Suprapubic skin (tissue), 4 donors: Measurements from ENCODE around the gene CBY1. TPM values are rescaled to one million over a fixed set of nuclear protein-coding genes. Genes with fewer than 3 reads are reported as not detected.

ENCODE experiments used
- DNase-seq, 2 donors: peaks; one replicate each; pipeline ENCODE4 v3.0.0-alpha.2; 2019; ENCODE audit warnings: low spot score in 2 of 2
- H3K27ac ChIP-seq: fragments of 200-600 bp; sonication (generic); one replicate; pipeline ENCODE4 v1.5.1; 2019
- H3K27me3 ChIP-seq: fragments of 200-600 bp; sonication (generic); one replicate; pipeline ENCODE4 v1.5.1; 2019
- H3K36me3 ChIP-seq: fragments of 200-600 bp; sonication (generic); one replicate; pipeline ENCODE4 v1.5.1; 2019
- H3K4me1 ChIP-seq: fragments of 200-600 bp; sonication (generic); one replicate; pipeline ENCODE4 v1.5.1; 2019
- H3K4me3 ChIP-seq: fragments of 200-600 bp; sonication (generic); one replicate; pipeline ENCODE4 v1.5.1; 2019; ENCODE audit warnings: mild to moderate bottlenecking
- H3K9me3 ChIP-seq: fragments of 200-600 bp; sonication (generic); one replicate; pipeline ENCODE4 v1.5.1; 2019
- EP300 ChIP-seq: sonication (generic); formaldehyde crosslinking; IDR thresholded peaks from one replicate; pipeline ENCODE4 v1.6.1; 2017; ENCODE audit warnings: antibody characterized with exemption
- POLR2A ChIP-seq, 2 donors: fragments of 450-650 bp; IDR thresholded peaks; one replicate each; pipeline ENCODE4 v1.6.1; 2017; ENCODE audit warnings: antibody characterized with exemption in 2 of 2, mild to moderate bottlenecking in 2 of 2, moderate library complexity in 2 of 2
- POLR2AphosphoS5 ChIP-seq, 3 donors: sonication (generic); formaldehyde crosslinking; IDR thresholded peaks; one replicate each; pipeline ENCODE4 v1.6.1; 2017; ENCODE audit warnings: antibody characterized with exemption in 3 of 3
- WGBS: methylation state at CpG from one replicate; pipeline ENCODE4 v1.1.5; 2018; 5-methylcytosine and 5-hydroxymethylcytosine counted together
- total RNA-seq, 4 donors: library from RNA; depleted of rRNA; stranded (reverse); fragments of >200 nt; gene quantifications; one replicate each; pipeline ENCODE4 v1.1.0, GENCODE V29; 2016
- TF ChIP-seq, protein P1 (sequence below), 2 donors: fragments of 200-600 bp in 1 of 2; fragments of 450-650 bp in 1 of 2; sonication (generic) in 1 of 2; IDR thresholded peaks; one replicate each; pipeline ENCODE4 v1.5.1; 2016 to 2019; ENCODE audit warnings: antibody characterized with exemption in 2 of 2, mild to moderate bottlenecking in 1 of 2, moderate library complexity in 1 of 2

CBY1 gene
- total RNA-seq, 4 donors from 2014 or later, result 9.9 to 25.7 (median 15.4) TPM

DNA sequence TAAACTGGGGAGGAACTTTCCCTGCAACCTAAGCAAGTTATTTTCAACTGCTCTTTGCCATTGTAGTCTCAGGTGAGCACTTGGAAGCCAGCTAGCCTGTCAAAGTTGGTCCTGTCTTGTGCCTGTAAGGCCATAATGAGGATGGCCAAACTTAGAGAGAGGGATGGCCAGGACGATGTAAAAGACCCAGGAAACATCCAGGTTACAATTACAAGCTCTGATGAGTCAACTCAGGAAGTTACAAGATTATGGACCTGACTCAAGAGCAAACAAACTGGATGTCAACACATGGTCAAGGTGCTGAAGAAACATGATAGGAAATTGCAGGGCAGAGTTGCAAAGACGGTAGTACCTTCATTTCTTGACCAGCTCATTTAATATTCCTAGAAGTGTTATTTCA lies 50.9 kb downstream of the CBY1 start:
- Histone ChIP-seq H3K4me1 (peaks cover 38% of the 10 kb centered on the region), H3K9me3 (no peaks in the 10 kb centered on the region), H3K36me3 (peaks cover 6% of the 10 kb centered on the region), H3K4me3 (peak overlapping the region; percentile 100), H3K27ac (no peak overlapping the region), H3K27me3 (no peaks in the 10 kb centered on the region)
- TF ChIP-seq, protein P1, sequence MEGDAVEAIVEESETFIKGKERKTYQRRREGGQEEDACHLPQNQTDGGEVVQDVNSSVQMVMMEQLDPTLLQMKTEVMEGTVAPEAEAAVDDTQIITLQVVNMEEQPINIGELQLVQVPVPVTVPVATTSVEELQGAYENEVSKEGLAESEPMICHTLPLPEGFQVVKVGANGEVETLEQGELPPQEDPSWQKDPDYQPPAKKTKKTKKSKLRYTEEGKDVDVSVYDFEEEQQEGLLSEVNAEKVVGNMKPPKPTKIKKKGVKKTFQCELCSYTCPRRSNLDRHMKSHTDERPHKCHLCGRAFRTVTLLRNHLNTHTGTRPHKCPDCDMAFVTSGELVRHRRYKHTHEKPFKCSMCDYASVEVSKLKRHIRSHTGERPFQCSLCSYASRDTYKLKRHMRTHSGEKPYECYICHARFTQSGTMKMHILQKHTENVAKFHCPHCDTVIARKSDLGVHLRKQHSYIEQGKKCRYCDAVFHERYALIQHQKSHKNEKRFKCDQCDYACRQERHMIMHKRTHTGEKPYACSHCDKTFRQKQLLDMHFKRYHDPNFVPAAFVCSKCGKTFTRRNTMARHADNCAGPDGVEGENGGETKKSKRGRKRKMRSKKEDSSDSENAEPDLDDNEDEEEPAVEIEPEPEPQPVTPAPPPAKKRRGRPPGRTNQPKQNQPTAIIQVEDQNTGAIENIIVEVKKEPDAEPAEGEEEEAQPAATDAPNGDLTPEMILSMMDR (IDR thresholded peaks at IDR 0.05), result no peak
- TF ChIP-seq EP300 (no peak), POLR2AphosphoS5 (IDR thresholded peaks at IDR 0.05) (no peak), POLR2A (IDR thresholded peaks at IDR 0.05) (no peak)
- 47% methylated on average over 2 of the region's 2 CpGs for WGBS
- no peak for DNase-seq

DNA sequence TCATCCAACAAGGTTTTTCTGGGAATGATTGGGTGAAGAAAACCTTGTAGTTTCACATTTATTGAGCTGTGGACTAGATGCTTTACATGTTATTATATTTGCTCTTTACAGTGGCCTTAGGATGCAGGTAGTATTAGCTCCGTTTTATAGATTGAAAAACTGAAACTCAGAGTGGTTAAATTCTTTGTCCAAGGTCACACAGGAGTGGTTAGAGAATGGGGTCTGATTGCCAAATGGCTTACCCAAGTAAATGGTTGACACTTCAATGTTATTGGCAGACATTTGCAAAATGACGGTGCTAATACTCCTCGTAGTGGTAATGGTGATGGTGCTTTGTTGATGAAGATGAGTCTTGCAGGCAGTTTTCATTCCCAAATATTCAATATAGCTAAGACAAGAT lies 51.5 kb downstream of the CBY1 start:
- no peak for DNase-seq
- no peaks in the 10 kb centered on the region for H3K9me3 ChIP-seq
- TF ChIP-seq POLR2AphosphoS5 (IDR thresholded peaks at IDR 0.05), result no peak
- TF ChIP-seq EP300, result no peak
- TF ChIP-seq, protein P1 (IDR thresholded peaks at IDR 0.05), result no peak
- TF ChIP-seq POLR2A (IDR thresholded peaks at IDR 0.05), result no peak
- H3K27ac ChIP-seq, result no peak overlapping the region
- no peaks in the 10 kb centered on the region for H3K27me3 ChIP-seq
- 89% methylated on average over 3 of the region's 3 CpGs for WGBS
- peak overlapping the region; percentile 100 for H3K4me3 ChIP-seq
- H3K36me3 ChIP-seq, result peaks cover 6% of the 10 kb centered on the region
- H3K4me1 ChIP-seq, result peaks cover 44% of the 10 kb centered on the region

DNA sequence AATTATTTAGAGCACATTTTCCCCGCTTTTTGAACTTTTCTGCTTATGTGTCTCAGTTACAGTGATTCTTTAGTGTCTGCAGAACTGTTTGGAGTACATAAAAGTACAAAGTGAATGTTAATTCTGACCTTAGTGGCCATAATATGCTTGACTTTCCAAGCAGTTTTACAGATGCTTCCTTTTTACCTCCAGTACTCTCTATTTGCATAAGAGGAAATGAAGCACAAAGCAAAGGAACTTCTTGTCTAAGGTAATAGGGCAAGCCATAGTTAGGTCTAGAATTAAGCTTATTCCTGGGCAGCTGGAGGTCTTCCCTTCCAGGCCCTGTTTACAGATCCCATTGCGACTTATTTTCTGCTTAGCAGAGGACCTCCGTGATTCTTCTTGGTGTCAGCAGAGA lies 52.9 kb downstream of the CBY1 start:
- TF ChIP-seq, protein P1 (IDR thresholded peaks at IDR 0.05), result no peak
- no peak for TF ChIP-seq EP300
- no peak for TF ChIP-seq POLR2AphosphoS5 (IDR thresholded peaks at IDR 0.05)
- no peak for TF ChIP-seq POLR2A (IDR thresholded peaks at IDR 0.05)
- DNase-seq, result no peak
- H3K27ac ChIP-seq, result no peak overlapping the region
- H3K9me3 ChIP-seq, result no peaks in the 10 kb centered on the region
- H3K4me1 ChIP-seq, result peaks cover 50% of the 10 kb centered on the region
- H3K4me3 ChIP-seq, result no peak overlapping the region
- WGBS, result 84% methylated on average over 3 of the region's 3 CpGs
- no peaks in the 10 kb centered on the region for H3K27me3 ChIP-seq
- H3K36me3 ChIP-seq, result peaks cover 6% of the 10 kb centered on the region

DNA sequence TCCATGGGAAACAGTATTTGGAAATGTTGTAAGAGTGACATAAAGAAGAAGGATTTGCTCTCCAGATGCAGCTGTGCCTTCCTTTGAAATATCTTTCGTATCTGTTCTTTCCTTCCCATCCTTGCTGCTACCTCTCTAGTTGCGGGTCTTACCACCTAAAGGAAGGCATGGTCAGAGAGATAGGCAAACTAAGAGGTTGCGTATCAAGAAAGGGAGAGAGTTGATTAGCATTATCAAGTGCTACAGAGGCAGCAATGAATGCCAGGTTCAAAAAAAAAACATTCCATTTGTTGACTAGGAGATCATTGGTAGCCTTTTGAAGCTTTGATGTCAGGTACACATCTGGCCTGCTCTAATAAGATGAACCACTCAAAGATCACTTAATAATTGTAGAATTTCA lies 53.9 kb downstream of the CBY1 start:
- WGBS, result 91% methylated on average over 3 of the region's 3 CpGs
- TF ChIP-seq POLR2AphosphoS5 (IDR thresholded peaks at IDR 0.05), result no peak
- TF ChIP-seq EP300, result no peak
- TF ChIP-seq POLR2A (IDR thresholded peaks at IDR 0.05), result no peak
- TF ChIP-seq, protein P1 (IDR thresholded peaks at IDR 0.05), result no peak
- DNase-seq, result no peak
- peaks cover 6% of the 10 kb centered on the region for H3K36me3 ChIP-seq
- H3K27me3 ChIP-seq, result no peaks in the 10 kb centered on the region
- H3K4me3 ChIP-seq, result no peak overlapping the region
- no peak overlapping the region for H3K27ac ChIP-seq
- H3K4me1 ChIP-seq, result peaks cover 50% of the 10 kb centered on the region
- no peaks in the 10 kb centered on the region for H3K9me3 ChIP-seq

DNA sequence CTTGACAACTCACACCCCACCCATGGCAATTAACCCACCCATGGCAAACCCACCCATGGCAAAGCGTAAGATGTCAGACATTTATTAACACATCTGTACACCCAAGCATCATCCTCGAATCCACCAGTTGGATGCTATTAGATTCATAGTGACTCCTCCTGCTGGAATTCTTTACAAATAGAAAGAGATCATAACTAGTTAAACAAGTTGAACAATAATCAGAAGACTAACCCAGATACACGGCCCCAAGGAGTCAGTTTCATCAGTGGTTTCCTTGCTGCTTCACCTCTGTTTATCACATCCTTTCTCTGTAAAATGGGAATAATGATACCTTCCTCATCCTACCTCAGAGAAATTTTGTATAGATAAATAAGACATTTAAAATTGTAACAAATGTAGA lies 54.4 kb downstream of the CBY1 start:
- H3K4me3 ChIP-seq, result no peak overlapping the region
- H3K9me3 ChIP-seq, result no peaks in the 10 kb centered on the region
- H3K27ac ChIP-seq, result no peak overlapping the region
- no peak for DNase-seq
- peaks cover 11% of the 10 kb centered on the region for H3K36me3 ChIP-seq
- TF ChIP-seq, protein P1 (IDR thresholded peaks at IDR 0.05), result no peak
- TF ChIP-seq POLR2A (IDR thresholded peaks at IDR 0.05) (no peak), EP300 (no peak), POLR2AphosphoS5 (IDR thresholded peaks at IDR 0.05) (no peak)
- H3K27me3 ChIP-seq, result no peaks in the 10 kb centered on the region
- peaks cover 55% of the 10 kb centered on the region for H3K4me1 ChIP-seq
- 51% methylated on average over 3 of the region's 3 CpGs for WGBS
